AG09319 (cell line): Measurements from ENCODE around the gene LANCL3.
"Not testable (repeated sequence)": the region's sequence is repeated elsewhere in the genome, so short reads cannot be mapped to it uniquely, and the experiment has no call there.

Experiments
- DNase-seq: peaks from one replicate; pipeline ENCODE4 v3.0.0-alpha.2; 2010; ENCODE audit warnings: low read depth; ENCODE audit errors: extremely low read depth
- TF ChIP-seq, protein P1 (sequence below): IDR thresholded peaks from 2 replicates; pipeline ENCODE4 v1.5.1; 2011; ENCODE audit warnings: low read depth, mild to moderate bottlenecking, inconsistent platforms, low read length, moderate library complexity

LANCL3 gene

DNA sequence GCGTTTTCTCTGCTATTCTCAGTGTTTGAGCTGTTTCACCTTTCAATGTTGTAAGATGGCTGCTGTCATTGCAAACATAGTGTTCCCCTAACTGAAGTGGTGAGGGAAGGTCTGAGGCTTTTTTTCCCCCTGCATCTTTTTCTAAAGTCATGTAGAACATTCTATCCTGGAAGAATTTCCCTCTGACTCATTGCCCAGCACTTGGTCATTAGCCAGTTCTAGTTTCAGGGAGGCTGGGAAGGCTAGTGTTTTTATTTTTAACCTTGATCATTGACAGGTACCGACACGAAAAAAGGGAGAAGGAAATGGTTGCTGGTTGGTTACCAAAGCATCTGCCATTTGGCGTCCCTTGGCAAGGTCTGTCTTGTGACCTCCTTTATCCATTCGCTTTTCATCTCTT is 6.6 kb downstream of the LANCL3 start:
- TF ChIP-seq, protein P1, sequence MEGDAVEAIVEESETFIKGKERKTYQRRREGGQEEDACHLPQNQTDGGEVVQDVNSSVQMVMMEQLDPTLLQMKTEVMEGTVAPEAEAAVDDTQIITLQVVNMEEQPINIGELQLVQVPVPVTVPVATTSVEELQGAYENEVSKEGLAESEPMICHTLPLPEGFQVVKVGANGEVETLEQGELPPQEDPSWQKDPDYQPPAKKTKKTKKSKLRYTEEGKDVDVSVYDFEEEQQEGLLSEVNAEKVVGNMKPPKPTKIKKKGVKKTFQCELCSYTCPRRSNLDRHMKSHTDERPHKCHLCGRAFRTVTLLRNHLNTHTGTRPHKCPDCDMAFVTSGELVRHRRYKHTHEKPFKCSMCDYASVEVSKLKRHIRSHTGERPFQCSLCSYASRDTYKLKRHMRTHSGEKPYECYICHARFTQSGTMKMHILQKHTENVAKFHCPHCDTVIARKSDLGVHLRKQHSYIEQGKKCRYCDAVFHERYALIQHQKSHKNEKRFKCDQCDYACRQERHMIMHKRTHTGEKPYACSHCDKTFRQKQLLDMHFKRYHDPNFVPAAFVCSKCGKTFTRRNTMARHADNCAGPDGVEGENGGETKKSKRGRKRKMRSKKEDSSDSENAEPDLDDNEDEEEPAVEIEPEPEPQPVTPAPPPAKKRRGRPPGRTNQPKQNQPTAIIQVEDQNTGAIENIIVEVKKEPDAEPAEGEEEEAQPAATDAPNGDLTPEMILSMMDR, result no peak
- DNase-seq, result no peak

DNA sequence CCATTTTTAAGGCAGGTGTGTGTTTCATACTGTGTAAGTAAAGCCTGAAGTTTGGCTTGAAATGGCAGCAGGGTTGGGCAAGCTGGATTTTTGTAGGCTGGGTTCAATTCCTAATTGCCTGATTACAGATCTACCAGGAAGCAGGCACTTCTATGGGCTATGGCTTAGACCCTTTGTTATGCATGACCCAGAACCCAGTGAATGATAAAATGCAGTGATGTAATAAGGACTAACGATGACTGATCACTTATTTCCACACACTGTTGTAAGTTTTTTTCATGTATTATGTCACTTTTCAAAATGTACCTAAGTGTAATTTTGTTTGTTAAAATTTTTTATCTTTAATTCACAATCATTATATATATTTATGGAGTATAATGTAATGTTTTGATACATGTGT is 8.6 kb downstream of the LANCL3 start:
- TF ChIP-seq, protein P1, result no peak
- no peak for DNase-seq

DNA sequence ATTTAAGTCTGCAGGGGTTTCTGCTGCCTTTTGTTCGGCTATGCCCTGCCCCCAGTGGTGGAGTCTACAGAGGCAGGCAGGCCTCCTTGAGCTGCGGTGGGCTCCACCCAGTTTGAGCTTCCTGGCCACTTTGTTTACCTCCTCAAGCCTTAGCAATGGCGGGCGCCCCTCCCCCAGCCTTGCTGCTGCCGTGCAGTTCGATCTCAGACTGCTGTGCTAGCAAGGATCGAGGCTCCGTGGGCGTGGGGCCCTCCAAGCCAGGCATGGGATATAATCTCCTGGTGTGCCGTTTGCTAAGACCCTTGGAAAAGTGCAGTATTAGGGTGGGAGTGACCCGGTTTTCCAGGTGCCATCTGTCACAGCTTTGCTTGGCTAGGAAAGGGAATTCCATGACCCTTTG is 15.9 kb downstream of the LANCL3 start:
- not testable (repeated sequence) for DNase-seq

DNA sequence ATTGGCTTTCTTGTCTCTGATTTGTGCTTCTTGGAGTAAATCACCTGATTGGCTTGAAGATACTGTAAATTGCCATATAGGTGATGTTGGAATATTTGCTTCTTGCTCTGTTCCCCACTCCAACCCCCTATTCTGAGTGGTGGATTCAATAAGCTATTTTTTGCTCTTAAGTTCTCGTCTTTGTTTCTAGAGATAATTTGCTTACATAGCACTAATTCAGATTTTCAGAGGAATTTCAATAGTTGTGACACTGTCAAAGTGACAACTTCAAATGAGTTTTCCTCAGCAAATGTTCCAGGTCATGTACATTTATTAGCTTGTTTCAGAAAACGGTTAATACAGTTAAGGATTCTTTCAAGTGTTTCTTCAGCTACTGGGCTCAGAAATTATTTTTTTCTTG is 18.6 kb downstream of the LANCL3 start:
- DNase-seq, result no peak
- TF ChIP-seq, protein P1, result no peak

DNA sequence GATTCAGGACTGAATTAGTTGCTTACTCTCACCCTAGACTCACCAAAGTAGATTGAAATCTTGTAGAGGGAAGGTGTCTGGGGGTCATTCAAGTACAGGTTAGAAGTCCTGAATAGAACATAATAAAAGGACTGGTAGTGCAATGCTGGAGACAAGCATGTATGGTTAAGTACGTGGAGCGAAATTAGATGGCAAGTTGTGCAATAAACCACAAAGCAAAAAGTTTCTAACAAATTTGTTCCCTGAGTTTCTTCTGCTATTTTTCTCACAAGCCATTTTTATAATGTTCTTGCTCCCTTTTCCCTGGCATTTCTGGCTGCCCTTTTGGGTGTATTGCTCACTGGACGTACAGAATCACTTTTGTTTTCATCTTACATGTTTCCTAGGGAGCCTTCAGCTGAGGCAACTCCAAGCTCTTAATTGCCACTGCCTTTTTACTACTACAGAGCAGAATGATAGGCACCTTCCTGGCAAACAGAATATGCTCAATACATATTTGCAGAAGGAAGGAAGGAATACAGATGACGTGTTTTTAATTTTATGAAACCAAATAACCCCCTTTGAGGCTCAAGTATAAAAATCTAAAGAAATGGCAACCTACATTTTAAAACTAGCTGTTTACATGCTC is 23.4 kb downstream of the LANCL3 start:
- no peak for DNase-seq
- TF ChIP-seq, protein P1, result no peak

DNA sequence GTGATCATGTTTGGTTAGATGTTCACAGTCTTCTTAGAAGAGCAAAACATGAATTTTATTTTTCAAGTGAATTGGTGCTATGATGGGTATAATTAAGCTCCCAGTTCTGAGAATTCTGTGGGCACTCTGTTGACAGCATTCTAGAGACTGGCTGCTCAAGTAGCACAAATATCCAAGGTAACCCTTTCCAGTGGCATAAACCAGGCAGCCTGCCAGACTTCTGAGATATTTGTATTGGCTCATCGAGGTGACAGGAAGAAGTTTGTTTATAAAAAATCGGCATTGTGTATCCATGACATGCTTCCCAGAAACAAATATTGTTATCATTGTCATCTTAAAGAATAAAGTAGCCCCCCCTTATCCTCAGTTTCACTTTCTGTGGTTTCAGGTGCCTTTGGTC is 28.3 kb downstream of the LANCL3 start:
- TF ChIP-seq, protein P1, result no peak
- DNase-seq, result no peak

DNA sequence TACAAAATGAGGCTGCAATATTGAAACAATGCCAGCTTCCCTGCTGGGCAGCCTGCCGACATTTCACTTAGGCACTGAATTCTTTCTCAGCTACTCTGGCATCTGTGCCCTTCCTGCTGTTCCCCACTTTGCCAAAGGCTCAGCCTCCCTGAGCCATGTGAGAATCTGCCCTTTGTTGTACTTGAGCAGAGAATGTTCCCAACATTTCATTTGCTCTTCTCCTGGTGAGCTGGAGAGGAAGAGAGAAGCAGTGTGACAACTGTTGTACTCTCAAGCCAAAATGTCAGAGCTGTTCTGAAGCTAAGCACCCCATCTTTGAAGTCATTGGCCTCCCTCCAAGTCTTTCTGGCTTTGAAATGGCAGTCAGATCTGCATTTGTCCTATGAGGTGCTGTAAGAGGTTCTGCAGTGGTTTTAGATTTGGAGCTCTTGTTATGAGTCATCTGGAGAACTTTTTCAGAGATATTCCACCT is 32.5 kb downstream of the LANCL3 start:
- TF ChIP-seq, protein P1, result no peak
- DNase-seq, result no peak

DNA sequence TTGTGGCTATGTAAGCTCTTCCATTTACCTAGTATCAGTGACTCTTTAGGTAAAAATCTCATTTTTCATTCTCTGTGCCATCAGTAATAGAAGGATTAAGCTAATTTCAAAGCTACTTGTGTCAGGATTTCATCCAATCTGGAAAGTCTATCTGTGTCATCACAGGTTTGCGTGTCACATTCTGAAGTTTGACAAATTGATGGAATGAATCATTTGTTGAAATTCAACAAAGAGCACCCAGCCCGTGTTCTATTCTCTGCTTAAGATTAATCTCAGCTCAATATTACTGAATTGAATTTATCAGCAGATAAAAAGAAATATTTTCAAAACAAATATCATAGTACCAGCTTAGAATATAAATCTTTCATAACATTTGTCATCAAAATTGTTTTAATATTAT is 35.8 kb downstream of the LANCL3 start:
- TF ChIP-seq, protein P1, result no peak
- no peak for DNase-seq
